HG02759 (cell line): ENCODE measurements around the gene CYGB.

Source experiments
- ATAC-seq: cut with Tn5 transposase; IDR thresholded peaks from one replicate; pipeline ENCODE4 v1.9.1; 2021; ENCODE audit warnings: mild to moderate bottlenecking, moderate library complexity; ENCODE audit not compliant: unreplicated experiment

Gene CYGB

DNA sequence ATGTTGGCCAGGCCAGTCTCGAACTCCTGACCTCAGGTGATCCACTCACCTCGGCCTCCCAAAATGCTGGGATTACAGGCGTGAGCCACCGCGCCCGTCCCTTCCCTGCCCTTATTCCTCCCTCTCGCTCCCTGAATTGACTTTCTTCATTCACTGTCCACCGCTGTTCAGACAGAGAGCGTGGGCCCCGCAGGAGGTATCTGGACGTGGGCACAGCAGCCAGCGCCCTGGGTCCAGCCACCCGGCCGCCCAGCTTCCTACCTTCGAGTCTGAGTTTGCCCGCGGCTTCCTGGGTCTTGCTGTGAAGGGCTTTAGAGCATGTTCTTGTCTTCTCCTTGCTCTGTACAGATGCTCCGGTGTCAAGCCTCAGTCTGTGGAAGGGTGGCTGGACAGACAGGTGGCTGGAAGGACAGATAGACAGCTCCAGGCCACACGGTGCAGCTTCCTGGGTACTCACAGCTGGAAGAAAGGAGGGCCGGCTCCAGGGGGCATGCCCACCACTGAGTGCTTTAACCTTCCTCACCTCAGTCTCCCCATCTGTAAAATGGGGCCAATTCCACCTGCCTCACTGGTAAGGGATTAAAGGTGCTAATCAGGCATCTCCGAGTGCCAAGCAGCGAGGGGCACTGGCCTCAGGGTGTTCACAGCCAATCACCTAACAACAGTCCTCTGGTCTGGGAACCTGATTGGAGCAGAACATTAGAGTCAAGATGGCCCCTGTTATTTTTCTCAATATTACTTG is 49.9 kb downstream of the CYGB start:
- no peak for ATAC-seq

DNA sequence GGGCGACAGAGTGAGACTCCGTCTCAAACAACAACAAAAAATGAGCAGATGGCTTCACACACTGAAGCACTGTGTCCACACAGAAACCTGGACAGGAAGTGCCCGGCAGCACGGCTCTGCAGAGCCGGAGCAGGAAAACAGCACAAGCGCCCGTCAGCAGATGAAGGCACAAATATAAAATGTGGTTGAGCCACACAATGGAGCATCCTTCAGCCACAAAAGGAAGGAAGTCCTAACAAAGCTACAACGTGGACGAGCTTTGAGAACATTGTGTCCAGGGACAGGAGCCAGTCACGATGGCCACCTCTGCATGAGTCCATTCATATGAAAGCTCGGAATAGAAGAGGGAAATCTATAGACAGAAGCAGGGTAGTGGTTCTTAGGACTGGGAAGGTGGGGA is 51.9 kb downstream of the CYGB start:
- no peak for ATAC-seq

DNA sequence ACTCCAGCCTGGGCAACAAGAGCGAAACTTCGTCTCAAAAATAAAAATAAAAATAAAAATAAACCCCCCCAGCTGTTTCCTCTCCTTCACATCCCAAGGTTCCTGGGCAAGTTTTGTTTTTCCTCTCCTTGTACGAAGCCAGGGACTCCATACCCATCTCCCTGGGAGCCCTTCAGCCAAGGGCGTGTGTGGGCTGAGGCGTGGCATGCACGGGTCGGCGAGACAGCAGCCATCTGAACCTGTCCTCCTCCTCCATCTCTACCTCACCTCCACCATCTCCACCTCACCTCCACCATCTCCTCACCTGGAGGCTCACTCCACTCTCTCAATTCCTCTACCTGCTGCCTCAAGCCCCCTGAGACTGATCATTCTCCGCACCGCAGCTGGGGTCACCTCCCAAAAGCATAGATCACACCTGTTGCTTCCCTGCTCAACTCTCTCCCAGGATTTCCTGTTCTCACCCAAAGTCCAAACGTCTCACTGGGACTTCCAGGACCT is 53.2 kb downstream of the CYGB start:
- no peak for ATAC-seq

DNA sequence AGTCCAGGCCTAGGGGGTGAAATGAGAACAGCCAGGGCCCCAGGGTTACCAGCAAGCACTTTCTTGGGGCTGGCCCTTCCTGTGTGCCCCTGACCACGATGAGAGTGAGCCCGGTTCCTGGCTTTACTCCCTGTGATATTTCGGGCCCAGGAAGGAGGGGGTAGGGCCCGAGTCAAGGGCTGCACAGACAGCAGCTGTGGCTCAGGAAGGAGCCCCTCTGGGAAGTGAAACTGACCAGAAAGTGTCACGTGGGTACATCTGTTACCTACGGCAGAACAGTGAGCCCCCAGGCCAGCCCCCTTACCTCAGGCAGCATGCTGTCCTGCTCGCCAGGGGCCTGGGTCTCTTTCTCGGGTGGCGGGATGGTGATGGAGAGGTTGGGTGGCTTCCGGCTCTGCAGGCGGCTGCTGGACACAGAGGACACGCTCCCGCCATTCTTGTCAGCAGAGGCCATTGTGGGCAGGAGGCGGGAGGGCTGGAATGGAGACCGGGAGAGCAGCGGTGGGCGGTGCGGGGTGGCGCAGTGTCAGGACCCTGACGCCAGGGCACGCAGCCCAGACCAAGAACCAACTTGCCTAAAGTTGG is 56.3 kb downstream of the CYGB start:
- ATAC-seq, result peak; percentile 59

DNA sequence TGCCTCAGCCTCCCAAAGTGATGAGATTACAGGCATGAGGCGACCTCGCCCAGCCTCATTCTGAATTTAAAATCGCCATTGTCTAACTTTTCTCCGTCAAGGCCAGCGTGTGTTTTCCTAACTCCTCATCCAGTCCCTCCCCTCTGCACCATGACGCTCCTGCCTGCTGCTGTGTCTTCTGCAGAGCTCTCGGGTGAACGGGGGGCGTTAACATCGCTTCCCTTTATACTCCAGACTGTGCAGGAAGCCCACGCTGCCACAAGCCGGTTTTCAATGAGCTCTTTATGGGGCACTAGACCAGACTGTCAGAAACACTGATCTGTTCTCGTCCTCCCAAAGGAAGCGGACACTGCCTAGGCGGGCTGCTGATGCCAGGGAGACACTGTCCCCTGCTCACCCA is 56.9 kb downstream of the CYGB start:
- ATAC-seq, result no peak

DNA sequence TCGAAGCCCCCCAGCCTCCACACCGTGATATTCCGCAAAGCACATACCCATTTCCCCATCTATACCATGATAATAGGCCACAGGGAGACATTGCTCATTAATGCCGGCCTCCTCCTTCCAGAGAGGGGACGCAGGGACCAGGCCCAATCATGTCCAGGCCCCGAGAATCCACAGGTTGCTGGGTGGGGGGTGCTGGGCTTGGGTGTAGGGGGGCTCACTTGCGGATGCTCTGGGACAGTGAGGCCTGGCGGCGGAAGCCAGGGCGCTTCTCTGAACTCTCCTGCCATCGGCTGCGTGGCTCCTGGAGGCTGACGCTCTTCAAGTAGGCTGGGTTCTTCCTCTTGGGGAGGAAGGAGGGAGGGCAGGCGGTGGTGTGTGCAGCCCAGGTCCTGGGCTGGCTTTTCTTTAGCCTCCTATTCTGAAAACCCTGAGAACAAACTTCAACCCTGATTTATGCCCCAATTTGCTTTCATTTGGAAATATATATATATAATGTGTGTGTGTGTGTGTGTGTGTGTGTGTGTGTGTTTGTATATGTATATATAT is 57.9 kb downstream of the CYGB start:
- no peak for ATAC-seq

DNA sequence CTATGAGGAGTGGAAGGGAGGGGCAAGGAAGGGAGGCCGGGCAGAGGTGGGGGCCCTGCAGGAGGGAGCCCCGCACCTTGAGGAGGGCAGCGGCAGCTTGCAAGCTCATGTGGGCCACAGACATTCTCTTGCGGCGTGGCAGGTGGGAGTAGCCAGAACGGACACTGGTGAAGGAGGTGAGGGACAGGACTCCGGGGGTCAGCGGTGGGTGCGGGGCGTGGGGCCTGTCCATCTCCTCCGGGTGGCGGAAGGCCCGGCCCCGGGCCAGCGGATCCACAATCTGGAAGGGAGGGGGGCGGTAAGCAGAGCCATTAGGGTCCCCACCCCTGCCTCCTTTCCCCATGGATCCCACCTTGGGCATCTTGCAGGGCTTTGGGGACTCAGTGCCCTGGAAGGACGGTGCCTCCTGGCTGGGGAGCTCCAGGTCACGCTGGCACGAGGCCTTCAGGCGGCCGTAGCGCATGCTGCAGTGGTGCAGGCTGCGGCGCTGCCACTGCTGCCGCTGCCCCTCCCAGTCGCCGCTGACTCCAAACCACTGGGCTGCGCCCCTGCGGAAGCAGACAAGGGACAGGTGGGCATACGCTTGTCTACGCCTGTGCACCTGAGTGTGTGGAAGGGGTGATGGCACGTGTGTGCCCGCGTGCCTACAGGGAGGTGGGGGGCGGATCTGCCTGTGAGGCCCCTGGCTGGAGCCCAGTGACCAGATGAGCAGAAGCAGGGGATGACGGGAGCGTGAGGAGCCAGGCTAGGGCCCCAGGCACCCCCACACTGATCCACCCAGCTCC is 58.6 kb downstream of the CYGB start:
- no peak for ATAC-seq

DNA sequence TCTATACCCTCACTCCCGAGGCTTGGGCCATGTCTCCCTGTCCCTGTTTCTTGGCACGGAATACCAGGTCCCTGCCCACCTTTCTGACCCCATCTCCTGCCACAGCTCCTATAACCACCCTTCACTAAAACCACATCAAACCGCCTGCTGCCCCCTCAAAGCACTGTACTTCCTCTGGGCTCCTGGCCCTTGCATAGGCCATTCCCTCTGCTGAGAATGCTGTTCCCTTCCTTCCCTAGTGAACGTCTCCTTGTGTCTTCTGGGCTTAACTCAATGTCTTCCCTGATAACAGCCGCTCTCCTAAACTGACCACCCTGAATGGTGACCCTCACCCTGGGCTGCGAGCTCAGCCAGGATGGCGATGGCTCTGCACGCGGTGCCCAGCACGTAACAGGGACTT is 59.4 kb downstream of the CYGB start:
- ATAC-seq, result no peak

DNA sequence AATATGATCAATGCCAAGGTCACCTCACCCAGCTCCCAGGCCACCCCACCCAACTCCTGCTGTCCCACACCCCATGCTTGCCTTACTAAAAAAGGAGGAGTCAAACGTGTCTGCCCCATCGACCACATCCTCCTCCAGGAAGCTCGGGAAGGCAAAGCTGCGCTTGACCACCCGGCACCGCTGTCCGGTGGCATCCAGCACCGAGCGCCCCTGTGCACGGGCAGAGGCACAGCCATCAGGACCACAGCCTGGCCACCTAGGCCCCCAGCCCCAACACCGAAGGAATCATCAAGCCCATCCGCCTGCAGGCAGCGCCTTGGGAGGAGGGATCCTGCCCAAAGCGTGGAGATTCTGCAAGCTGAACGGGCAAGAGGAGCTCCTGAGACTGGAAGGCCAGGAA is 59.9 kb downstream of the CYGB start:
- no peak for ATAC-seq
